NCI-H1694 treated with DMSO at 0.1 percent for 48 hours (cell line): ENCODE results near the gene EDDM3A.

ENCODE experiments used
- DNase-seq: peaks from one replicate; lab custom pipeline; 2025; lab: John Stamatoyannopoulos, UW

Gene EDDM3A

GRCh38 chr14:20789230-20789813 lies 43.6 kb downstream of the EDDM3A start:
- no peak for DNase-seq

GRCh38 chr14:20790464-20791116 lies 44.9 kb downstream of the EDDM3A start:
- no peak for DNase-seq

GRCh38 chr14:20791187-20791586 lies 45.5 kb downstream of the EDDM3A start:
- DNase-seq: no peak

DNA sequence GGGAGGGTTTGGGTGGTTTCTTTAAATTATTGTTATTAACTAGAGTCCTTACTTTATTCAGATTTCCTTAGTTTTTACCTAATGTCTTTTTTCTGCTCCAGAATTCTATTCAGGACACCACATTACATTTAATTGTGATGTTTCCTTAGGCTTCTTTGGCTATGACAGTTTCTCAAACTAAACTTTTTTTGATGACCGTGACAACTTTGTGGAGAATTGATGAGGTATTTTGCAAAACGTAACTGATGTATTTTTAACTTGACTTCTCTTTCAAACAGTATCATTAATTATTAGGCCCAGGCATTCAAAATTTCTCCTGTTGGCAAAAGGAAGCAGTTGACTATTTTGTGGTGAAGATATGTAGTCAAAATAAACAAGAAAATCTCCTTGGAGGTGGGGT lies 45.9 kb downstream of the EDDM3A start:
- no peak for DNase-seq

DNA sequence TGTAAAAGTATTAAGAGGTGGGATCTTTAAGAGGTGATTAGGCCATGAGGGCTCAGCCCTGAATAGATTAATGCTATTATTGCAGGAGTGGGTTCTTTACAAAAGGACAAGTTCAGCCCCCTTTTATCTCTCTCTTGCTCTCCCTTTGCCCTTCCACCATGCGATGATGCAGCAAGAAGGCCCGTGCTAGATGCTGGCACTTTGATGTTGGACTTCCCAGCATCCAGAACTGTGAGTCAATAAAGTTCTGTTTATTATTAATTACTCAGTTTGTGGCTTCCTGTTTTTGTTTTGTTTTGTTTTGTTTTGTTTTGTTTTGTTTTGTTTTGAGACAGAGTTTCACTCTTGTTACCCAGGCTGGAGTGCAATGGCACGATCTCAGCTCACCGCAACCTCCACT lies 46.9 kb downstream of the EDDM3A start:
- no peak for DNase-seq

DNA sequence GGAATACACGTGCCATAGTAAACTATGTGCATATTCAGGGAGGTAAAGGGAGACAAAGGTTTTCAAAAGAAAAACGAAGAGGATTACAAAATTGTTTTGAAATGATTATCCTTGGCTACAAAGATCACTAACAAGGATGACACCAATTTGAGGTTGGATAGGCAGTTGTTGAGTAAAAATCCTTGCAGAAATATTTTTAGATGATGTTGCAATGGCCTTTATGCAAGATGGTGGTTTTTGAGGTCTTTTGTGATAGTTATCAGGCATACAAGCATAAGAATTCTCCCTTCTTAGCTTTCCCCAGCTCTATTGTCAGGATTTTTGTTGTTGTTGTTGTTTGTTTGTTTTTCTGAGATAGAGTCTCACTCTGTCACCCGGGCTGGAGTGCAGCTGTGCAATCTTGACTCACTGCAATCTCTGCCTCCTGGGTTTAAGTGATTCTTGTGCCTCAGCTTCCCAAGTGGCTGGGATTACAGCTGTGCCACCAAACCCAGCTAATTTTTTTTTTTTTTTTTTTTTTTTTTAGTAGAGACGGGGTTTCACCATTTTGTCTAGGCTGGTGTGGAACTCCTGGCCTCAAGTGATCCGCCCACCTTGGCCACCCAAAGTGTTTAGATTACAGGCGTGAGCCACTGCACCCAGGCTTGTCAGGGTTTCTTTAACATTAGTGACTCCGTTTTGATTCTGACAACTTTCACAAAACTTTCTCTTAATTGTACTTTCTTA lies 49.1 kb downstream of the EDDM3A start:
- no peak for DNase-seq

DNA sequence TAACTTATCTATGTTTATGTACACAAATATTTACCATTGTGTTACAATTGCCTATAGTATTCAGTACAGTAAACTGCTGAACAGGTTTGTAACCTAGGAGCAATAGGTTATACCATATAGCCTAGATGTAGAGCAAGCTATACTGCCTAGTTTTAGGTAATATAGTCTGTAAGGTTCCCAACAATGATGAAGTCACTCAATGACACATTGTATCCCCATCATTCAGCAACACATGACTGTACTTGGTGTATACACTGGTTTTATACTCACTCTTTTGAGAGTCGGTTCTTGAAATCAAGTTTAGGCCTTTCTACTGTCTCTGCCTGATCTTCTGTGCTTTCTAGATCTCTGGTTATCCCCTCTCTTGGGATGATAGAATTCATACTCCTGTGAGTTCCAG lies 51.5 kb downstream of the EDDM3A start:
- no peak for DNase-seq
